Astrocyte of the spinal cord (primary cell): ENCODE results near the gene SERPINA5.
A peak's percentile ranks its signal among the peaks of the same experiment; 100 is the strongest.
"Not testable (repeated sequence)": the region's sequence is repeated elsewhere in the genome, so short reads cannot be mapped to it uniquely, and the experiment has no call there.

ENCODE experiments used
- DNase-seq: peaks from one replicate; pipeline ENCODE4 v3.0.0; 2011; ENCODE audit warnings: low read depth, low spot score
- H3K4me3 ChIP-seq: 2 replicates; pipeline ENCODE4 v1.5.1; 2011; ENCODE audit warnings: low read depth, mild to moderate bottlenecking, low read length, moderate library complexity
- in situ Hi-C: cut with HindIII; loops from 2 replicates; pipeline ENCODE4 v1.10.0; 2017; ENCODE audit warnings: low sequenced_read_pairs
- TF ChIP-seq, protein P1 (sequence below): IDR thresholded peaks from 2 replicates; pipeline ENCODE4 v1.5.1; 2012; ENCODE audit warnings: low read depth, mild to moderate bottlenecking, low read length, inconsistent platforms

The SERPINA5 gene

DNA sequence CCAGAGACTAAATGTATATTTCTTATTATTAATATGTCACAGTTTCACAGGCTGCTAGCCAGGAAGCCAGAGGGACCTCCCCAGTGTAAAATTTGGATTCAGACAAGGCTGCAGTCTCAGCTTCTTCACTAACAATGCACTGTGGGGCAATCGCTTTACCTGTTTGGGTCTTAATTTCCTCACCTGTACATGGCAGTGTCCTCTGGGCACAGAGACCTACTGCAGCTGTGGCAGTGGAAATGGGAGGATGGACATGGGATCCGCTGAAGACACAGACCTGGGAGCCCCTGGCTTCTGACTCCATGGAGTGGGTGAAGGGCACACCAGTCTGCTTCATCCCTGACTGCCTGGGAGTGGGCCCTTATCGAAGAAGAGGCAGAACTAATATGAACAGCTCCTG is 6.9 kb upstream of the SERPINA5 start:
- TF ChIP-seq, protein P1, sequence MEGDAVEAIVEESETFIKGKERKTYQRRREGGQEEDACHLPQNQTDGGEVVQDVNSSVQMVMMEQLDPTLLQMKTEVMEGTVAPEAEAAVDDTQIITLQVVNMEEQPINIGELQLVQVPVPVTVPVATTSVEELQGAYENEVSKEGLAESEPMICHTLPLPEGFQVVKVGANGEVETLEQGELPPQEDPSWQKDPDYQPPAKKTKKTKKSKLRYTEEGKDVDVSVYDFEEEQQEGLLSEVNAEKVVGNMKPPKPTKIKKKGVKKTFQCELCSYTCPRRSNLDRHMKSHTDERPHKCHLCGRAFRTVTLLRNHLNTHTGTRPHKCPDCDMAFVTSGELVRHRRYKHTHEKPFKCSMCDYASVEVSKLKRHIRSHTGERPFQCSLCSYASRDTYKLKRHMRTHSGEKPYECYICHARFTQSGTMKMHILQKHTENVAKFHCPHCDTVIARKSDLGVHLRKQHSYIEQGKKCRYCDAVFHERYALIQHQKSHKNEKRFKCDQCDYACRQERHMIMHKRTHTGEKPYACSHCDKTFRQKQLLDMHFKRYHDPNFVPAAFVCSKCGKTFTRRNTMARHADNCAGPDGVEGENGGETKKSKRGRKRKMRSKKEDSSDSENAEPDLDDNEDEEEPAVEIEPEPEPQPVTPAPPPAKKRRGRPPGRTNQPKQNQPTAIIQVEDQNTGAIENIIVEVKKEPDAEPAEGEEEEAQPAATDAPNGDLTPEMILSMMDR, result no peak
- H3K4me3 ChIP-seq, result no peak overlapping the region
- in situ Hi-C loops, result no loop called here
- no peak for DNase-seq

DNA sequence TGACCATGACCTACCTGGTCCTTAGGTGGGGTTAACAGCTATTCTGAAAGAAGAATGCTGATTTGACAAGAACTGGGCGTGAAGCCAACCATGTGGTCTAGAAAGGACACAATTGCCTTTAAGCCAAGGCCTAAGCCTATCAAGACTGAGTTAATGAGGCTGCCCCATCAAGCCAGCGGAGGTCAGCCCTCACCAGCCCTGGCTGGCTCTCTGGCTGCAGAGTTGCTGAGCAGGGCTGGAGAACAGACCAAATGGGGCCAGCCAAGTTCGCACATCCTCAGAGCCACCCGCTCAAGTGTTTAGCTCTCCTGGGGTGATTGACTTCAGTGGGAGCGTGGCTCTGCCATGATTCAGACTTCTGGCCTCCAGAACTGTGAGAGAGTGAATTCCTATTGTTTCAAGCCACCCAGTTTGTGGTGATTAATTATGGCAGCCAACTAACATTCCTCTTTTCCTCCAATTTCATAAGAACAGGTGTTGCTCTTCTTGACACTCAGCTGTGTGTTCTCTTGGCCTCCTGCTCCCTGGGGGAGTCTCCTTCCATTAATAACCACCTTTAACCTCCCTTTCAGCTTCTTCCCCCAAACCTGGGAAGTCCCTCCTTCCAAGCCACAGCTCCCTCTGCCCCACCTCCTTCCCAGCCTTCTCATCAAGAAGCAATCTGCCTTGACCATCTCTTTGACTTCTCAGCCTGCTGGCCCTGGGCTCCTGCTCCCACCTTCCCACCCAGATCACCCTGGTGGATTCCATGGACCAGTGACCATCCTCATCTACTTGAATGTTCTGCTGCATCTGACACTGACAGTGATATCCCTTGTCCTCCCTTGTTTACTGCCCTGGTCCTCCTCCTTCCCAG is 5.3 kb upstream of the SERPINA5 start:
- H3K4me3 ChIP-seq, result no peak overlapping the region
- peak; percentile 80 for DNase-seq
- TF ChIP-seq, protein P1, result no peak
- in situ Hi-C loops, result no loop called here

DNA sequence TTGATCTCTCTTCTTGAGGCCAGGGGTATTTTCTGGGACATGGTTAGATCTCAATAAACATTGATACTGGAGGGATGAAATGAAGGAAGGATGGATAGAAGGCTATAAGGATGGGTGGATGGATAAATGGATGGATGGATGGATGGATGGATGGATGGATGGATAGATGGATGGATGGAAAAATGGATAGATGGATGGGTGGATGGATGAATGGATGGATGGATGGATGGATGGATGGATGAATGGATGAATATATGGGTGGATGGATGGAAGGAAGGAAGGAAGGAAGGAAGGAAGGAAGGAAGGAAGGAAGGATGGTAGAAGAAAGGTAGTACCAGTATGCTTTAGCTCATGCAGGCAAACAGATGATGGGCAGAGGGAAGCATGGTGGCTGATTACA is 3.8 kb upstream of the SERPINA5 start:
- in situ Hi-C loops, H3K4me3 ChIP-seq, DNase-seq: not testable (repeated sequence)

DNA sequence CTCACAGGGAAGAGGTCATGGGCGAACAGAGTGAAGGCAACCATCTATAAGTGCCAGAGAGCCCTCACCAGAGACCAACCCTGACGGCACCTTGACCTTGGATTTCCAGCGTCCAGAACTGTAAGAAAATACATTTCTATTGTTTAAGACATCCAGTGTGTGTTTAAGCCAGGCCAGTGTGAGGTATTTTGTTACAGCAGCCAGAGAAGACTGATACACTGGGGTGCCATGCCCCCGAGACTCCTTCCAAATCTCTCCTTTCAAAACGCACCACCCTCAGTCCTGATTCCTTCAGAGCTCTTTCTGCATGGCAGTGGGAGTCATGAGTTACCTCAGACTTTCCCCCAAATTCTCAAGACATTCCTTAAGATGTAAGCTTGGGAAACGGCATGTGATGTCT is 2.5 kb upstream of the SERPINA5 start:
- DNase-seq, result no peak
- H3K4me3 ChIP-seq, result no peak overlapping the region
- TF ChIP-seq, protein P1, result no peak
- in situ Hi-C loops, result no loop called here

DNA sequence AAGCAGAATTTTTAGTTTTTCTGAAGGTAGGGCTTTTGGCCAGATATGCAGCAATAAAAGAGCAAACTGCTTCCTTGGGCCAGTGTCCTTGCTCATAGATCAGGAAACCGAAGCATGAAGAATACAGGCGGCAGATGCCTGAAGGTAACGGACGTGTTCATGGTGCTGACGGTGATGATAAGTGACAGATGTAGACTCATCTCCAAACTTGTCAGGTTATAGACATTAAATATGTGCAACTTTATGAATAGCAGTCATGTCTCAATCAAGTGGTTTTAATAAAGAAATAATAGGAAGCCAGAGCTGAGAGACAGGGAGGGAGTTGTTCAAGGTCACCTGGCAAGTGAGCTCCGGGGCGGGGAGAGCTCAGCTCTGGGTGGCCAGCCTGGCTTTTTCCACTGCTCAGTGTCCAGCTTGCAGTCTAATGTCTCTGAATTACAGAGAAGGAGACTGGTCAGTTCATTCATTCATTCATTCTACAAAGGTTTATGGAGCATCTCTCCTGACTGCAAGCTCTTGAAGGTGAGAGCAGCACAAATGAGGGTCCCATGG is 1.0 kb downstream of the SERPINA5 start:
- no peak overlapping the region for H3K4me3 ChIP-seq
- no peak for DNase-seq
- in situ Hi-C loops, result no loop called here
- TF ChIP-seq, protein P1, result no peak

DNA sequence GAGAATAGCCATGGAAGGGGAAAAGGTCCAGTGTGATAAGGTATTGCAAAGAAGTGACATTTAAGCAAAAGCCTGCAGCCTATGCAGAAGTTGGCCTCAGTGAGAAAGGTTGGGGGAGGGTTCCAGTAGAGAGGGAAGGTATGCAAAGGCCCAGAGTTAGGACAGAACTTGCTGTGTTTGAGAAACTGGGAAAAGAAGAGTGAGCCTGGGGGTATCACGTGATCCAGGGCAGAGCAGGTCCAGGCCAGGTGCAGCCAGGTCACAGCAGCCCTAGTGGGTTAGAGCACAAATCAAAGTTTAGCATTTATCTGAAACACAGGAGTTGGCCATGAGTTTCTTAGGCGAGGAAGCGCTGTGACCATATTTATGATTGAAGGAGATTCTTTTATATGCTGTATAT is 1.6 kb downstream of the SERPINA5 start:
- in situ Hi-C loops, result no loop called here
- TF ChIP-seq, protein P1, result no peak

DNA sequence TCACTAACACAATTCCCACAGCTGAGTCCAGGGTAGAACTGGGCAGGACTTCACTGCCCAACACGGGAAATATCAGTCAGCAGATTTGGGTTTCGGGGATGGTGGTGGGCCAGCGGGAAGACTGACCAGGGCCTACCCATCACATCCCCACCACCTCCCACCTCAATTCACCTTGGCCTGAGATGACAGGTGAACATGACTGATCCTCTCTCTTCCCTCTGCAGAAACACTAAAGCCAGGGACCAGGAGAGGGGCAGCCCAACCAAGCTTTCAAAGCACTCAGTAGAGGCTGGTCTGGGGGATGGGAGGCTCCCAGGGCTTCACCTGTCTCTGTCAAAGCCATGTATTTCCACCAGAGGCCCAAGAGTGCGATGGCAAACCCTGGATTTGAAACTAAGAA is 2.3 kb downstream of the SERPINA5 start:
- in situ Hi-C loops, result no loop called here
- H3K4me3 ChIP-seq, result no peak overlapping the region
- DNase-seq, result no peak
- TF ChIP-seq, protein P1, result no peak

More for the DNA sequence above, 1.6 kb downstream of the SERPINA5 start:
- DNase-seq, result no peak
- no peak overlapping the region for H3K4me3 ChIP-seq
